GM21381 (cell line): ENCODE results near the gene TENM4.

Experiments
- ATAC-seq: cut with Tn5 transposase; IDR thresholded peaks from one replicate; pipeline ENCODE4 v1.9.1; 2021; ENCODE audit warnings: mild to moderate bottlenecking, moderate library complexity; ENCODE audit not compliant: unreplicated experiment

The TENM4 gene

GRCh38 chr11:79348976-79349682 is 91.7 kb downstream of the TENM4 start:
- no peak for ATAC-seq

GRCh38 chr11:79346021-79346420 is 94.8 kb downstream of the TENM4 start:
- no peak for ATAC-seq

DNA sequence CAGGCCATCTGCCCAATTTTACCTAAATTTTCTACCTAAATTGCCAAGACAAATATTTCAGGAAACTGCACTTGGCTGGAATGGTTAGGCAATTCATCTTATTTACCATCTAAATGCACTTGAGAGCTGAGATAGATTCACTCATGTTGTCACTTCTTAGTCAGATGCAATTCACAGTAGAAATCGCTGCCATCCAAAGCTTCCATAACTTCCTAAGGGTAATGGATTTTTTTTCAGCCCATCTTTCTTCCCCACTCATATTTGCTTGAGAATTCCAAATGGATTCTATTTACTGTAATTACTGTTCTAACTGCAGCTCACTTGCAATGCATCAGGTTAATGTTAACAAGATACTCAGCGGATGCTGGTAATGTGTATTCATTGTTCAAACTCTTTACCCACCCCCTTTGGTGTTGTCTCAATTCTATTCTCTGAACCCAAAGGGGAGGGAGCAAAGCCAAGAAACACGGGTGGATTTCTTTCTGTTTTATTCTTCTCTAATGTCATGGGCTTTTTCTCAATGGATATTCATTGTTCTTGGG is 96.0 kb downstream of the TENM4 start:
- no peak for ATAC-seq

DNA sequence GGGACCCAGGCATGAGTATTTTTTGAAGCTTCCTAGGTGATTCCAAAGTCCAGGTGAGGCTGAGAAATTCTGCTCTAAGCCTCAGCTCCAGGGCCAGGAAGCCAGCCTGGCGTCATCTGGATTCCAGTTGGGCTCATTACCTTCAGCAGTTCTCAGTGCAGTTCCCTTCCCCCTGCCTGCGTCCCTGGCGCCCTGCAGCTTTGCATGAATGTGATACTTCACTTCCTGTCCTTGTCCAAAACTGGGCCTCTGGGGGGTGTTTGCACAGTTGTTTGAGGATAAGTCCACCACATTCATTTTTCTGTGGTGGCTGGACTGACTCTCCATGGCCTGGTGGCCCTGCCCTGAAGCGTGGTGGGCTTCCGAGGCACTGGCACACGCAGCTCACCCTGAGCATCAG is 98.1 kb downstream of the TENM4 start:
- ATAC-seq, result no peak

DNA sequence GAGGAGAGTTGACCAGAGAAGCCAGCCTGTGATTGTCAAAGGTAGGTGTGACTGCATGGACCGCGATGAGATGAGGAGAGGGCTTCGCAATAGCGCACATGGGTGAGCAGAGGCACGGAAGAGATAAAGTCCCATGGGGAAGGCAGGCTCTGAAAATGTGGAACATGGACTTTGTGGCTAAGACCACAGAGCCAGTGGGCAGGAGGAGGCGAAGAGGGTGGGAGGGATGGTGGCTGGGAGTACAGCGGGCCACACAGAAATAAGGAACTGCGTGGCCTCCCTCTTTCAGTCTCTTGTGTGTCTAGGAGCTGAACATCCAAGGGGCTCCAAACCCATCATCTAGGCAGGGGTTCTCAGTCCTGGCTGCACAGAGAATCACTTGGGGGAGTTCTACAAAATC is 98.6 kb downstream of the TENM4 start:
- no peak for ATAC-seq

DNA sequence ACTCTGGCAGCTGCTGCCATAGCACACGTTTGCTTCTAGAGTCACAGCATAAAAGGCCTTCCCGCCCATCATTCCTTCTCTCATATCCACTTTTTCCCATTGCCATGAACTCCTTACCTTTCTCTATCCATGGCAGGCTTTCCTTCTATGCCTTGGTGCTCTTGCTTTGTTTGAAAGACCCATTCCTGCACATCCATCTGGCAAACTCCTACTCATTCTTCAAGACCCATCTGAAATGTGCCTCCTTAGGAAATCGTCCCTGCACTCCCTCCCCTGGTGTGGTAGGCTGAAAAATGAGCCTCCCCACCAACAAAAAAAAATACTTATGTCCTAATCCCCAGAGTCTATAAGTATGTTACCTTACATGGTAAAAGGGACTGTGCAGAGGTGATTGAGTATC is 100.3 kb downstream of the TENM4 start:
- no peak for ATAC-seq

- ATAC-seq, result no peak
Measured at GRCh38 chr11:79336797-79337517, 103.9 kb downstream of the TENM4 start.

GRCh38 chr11:79335681-79336080 is 105.1 kb downstream of the TENM4 start:
- no peak for ATAC-seq

DNA sequence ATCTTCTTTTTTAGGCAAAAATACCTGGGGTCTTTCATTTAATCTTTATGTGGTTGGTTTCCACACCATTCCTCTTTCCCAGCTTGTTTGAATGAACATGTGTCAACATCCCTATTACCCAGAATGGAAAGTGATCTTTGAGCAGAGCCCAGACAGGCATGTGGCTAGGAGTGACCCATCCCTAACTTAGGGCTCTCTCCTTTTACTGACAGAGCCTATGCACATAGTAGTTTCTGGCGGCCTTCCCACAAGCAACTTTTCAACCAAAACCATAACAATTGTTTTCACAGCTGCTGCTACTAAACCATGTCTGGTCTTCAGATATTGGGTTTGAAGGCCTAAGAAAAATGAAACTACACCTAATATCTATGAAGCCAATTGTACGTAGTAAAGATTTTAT is 107.5 kb downstream of the TENM4 start:
- ATAC-seq, result no peak

GRCh38 chr11:79332017-79332416 is 108.8 kb downstream of the TENM4 start:
- ATAC-seq, result no peak

- ATAC-seq, result no peak
Measured at GRCh38 chr11:79331203-79331901, 109.5 kb downstream of the TENM4 start.

- ATAC-seq, result no peak
Measured at GRCh38 chr11:79330651-79331050, 110.2 kb downstream of the TENM4 start.

- no peak for ATAC-seq
Measured at GRCh38 chr11:79329561-79329960, 111.3 kb downstream of the TENM4 start.

- no peak for ATAC-seq
Measured at GRCh38 chr11:79328402-79328801, 112.4 kb downstream of the TENM4 start.

- no peak for ATAC-seq
Measured at GRCh38 chr11:79325851-79326250, 115.0 kb downstream of the TENM4 start.

DNA sequence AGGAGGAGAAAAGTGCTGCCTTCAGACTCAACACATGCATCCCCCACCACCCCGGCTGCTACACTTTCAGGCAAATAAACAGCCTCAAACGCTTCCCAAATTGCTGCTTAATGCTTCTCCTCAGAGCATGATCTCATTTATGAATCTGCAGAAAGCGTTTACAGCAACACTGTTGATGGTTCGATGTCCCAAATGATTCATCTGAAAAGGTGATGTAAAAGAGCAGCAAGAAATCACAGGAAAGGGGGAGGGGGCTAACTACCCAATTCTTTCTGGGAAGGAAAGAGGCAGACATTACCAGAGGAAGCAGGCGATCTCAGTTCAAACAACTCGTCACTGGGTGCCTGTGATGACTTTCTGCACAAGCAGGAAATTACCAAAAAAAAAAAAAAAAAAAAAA is 119.6 kb downstream of the TENM4 start:
- ATAC-seq, result no peak

DNA sequence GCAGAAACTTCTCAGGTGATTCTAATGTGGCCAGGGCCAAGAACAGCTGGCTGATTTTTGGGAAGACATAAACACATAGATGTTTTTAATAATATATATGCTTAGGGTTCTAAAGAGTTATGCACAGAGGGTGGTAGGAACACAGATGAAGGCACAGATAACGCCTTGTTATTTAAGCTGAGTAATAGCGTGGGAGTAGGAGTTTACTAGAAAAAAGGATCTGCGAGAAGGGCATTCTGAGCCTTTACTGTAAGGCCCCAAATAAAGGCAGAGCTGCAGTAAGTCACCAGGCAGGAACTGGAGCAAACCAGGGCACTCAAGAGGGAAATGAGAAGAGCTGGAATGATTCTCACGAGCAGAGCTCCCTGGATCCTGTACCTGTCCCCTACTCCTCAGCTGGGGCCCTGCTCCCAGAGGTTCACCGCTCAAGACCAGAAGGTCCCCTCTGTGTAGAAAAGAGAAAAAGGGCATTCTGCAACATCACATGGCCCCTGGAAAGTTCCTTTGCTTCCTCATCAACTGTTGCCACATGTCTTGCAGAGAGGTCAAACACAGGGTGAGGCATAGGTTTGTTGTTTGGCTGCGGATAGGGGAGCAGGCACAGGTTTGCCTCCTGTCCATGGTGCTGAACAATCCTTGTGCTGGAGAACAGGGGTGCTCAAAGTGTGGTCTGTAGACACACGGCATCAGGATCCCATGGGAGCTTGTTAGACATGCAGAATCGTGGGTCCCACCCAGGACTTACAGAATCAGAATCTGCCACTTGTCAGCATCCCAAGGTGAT is 125.7 kb downstream of the TENM4 start:
- no peak for ATAC-seq

DNA sequence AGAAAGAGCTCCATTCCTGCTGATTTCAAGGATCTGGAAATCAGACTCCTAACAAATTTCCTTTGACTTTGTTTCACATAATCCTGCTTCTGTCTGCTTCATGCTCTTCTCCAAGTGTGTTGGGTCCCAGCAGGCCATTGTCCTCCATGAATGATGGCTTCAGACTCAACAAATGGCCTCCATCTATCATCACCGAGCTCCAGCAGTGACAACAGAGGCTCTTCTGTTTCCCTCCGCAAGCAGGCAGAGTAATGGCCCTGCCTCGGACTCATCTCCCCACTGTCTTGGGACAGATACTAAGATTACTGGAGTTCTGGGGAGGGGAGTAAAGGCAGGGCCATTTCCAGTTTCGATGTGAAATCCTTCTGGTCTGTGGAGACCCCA is 127.3 kb downstream of the TENM4 start:
- no peak for ATAC-seq

- no peak for ATAC-seq
Measured at GRCh38 chr11:79312617-79313529, 128.0 kb downstream of the TENM4 start.

GRCh38 chr11:79311461-79311860 is 129.4 kb downstream of the TENM4 start:
- no peak for ATAC-seq
